Kidney glomerular epithelial cell (primary cell): Measurements from ENCODE around the gene QRFP.
A peak's percentile ranks its signal among the peaks of the same experiment; 100 is the strongest.
"Not testable (repeated sequence)": the region's sequence is repeated elsewhere in the genome, so short reads cannot be mapped to it uniquely, and the experiment has no call there.

Source experiments
- DNase-seq: peaks from one replicate; lab custom pipeline; 2025; lab: John Stamatoyannopoulos, UW

The QRFP gene

DNA sequence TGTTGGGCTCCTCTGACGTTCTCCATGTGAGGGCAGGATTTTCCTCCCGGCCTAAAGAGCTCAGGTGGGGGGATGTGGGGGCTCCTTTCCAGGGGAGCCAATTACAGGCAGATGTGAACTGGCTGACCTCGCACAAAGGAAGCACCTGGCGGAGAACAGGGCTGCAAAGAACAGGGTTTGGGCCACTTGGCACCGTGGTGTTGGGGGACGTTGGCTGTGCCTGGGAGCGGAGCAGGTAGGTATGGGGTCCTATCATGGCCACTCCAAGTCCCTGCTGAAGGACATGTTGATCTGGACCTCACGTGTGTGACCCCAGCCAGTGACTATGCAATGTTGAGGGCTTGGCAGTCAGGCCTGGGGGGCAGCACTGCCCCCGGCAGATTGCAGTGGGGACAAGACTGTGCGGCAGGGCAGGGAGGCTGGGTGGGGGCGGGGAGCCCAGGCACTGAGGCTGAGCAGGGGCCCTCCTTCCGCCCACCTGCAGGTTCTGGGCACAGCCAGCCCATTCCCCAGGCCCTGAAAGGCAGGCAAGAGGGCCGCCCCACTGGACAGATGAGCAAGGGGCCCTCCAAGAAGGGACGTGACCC, 23.0 kb upstream of the QRFP start:
- DNase-seq, result no peak

DNA sequence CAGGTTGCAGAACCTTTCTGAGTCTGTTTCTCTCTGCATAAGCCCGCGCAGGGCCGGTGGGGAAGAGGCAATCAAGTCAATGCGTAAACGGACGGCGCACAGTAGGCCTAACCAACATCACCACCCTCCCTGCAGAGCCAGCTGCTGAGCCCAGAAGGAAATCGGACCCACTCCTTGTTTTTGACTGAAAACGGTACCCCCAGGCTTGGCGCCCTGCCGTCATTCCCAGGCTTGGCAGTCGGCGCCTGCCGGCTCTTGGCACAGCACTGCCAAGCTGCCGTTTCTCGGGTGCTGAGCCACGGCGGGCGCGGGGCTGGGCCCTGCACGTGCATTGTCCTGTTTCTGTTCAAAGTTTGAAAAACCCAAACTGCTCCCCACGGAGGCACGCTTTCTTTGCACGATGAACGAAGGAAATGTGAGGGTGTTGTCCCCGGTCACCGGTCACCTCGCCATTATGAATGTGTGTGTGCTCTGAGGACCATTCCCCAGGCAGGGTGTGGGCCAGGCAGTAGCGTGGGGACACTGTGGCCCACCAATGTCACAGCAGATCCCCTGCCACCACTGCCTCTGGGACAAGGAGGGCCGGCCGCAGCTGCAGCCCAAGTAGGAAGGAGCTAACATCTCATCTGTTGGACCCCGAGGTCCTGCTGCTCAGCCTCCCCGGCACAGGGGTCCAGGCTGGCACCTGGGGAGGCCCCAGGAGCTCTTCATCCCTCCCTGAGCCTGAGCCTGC, 22.4 kb upstream of the QRFP start:
- no peak for DNase-seq

DNA sequence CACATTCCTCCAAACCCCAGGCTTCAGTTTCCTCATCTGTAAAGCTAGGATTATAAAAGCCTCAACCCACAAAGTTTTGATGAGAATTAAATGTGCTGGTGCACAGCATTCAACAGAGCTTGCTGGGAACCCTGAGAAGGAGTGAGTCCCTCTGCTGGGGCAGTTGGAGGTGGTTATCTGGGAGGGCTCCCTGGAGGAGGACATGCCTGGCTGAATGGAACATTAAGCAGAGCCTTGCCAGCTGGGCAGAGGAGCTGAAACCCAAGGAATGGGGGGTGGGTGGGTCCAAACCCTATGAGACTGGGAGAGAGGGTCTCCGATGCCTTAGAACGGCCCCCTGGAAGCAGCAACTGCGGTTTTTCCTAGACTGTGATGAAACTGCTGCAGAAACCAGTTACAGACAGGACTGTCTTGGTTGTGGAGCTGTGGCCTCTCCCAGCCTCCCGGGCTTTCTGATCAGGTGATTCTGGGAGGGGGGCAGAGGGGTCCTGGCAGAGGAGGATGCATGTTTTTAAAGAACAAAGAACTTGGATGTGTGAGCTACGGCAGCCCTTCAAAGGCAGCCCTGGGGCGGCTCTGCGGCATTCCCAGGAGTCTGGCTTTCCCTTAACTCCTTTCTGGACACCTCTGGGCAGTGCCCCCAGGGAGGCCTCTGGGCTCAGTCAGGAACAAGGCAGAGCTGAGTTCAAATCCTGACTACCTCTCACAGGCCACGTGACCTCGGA, 21.7 kb upstream of the QRFP start:
- no peak for DNase-seq

DNA sequence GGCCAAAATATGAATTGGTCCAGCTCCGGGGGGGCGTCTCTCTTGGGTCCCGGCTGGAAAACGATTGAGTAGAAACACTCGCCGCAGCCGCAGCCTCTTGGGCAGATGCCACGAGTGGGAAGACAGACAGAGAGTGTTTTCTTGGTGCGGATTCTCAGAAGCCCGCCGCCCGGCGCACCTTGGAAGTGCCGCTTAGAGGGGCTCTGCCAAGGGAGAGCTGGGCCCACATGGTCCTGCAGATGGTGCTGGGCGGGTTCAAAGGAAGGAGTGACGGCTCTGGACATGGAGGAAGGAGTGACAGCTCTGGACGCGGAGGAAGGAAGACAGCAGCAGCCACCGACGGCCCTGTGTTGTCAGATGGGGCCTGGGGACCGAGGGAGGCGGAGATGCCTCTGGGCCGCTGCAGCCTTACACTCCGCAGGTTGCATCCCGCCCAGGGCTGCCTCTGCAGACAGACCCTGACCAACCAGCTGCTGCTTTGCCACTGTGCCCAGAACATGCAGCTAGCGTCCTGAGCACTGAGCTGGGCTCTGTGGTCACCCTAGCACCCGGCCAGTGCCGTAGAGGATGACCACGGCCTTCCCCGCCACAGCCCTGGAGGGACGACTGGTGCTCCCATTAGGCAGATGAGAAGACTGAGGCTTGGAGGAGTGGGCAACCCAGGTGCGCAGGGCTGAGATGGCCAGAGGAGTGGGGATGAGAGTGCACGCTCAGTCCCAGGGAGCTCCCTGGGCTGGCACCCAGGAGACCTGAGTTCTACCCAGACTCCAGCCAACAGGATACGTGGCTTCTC, 20.8 kb upstream of the QRFP start:
- no peak for DNase-seq

DNA sequence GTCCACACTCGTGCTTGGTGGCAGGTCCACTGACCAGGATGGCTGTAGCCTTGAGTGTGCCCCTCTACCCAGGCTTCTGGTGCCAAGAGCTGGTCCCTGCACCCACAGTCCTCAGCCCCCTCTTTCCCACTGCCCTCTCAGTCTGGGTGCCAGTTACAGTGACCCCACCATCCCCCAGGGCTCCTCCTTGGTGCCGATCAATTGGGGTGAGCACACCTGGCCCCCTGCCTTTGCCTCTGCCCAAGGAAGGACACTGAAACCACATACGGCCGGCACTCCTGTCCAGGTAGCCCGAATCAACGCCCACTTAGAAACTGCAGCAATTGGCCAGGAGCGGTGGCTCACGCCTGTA, 18.5 kb upstream of the QRFP start:
- no peak for DNase-seq

DNA sequence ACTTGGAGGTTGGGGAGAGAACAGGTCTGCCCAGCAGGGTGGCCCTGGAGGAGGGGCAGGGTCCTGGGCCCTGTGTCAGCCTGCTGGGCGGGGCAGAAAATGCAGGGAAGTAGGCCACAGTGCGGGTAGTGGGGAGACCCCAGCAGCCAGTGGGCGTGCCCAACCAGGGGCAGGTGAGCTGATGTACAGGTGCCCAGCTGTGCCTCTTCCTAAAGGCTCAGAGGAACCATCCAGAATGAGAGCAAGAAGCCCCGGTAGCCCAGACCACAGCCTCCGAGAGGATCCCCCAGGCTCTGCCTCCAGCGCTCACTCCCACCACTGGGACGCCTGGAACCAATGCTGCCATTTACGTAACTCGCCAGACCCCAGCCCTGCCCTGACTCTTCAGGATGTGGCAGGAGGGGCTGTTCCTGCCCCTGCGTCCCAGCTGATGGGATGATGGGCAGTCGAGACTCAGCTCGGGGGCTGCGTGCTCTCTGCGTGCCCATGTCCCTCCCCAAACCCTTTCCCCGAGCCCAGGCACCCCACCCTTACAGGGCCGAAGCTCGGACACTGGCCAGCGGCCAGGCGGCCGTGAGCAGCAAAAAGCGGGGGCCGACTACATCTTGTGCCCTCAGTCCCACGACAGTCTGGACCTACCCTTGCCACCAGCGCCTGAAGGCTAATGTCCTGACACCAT, 17.9 kb upstream of the QRFP start:
- no peak for DNase-seq

DNA sequence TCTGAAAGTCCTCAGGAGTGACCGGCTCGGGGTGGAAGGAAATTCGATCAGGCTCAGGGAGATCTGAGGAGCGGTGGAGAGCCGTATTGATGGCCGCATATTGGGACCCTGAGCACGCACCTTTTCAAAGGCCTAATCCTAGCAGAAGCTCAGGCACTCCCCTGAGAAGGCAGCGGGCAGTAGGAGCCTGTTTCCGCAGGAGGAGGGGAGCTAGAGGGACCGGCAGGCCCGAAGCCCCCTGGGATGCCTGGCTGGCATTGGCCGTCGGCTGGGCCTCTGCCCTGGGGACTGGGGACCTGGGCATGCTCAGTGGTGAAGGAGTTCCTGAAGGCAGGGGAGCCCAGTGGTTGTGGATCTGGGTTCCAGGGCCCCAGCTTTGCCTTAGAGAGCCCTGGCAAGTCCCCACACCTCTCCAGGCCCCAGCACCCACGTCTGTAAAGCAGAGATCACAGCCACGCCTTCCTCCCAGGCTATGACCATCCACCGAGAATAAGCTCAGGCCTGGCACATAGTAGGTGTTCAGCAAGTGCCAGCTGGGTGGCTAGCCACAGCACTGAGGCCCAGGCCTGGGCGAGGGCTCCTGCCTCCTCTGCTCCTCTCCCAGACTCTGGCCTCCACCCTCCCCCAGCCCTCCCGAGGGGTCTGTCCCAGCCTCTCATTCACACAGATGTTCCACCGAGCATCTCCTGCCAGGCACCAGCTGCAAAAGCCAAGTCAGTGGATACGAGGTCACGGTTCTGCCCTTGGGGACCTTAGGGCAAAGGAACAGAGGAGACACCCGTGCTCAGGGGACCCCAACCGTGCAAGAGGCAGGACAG, 17.2 kb upstream of the QRFP start:
- no peak for DNase-seq

DNA sequence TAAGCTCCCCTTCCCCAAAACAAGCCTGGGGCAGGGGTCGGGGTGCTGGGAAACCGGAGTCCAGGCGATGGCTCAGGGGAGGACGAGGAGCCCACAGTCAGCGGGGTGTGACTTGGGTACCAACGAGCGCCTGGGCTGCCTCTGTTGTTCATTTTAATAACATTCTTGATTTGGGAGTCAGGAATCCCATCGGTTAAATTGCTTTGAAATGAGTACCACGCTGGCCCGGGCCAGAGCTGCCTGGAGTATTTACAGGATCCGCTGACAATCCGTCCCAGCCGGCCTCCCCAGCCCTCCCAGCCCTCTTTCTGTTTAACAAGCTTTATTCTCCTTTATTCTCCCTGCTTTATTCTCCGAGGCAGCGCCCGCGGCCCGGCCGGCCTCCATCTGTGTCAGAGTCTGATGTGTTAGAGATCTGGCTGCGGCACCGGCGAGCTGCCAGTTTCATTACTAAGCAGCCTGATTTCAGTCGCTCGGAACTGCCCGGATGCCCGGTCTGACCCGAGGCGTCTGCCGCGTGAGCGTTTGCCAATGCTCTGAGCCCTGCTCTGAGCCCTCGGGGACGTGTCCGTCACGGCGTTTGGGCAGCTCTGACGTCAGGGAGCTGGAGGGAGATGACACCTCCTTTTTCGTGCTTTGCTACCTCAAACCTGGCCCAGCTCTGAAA, 16.5 kb upstream of the QRFP start:
- peak; percentile 80 for DNase-seq

DNA sequence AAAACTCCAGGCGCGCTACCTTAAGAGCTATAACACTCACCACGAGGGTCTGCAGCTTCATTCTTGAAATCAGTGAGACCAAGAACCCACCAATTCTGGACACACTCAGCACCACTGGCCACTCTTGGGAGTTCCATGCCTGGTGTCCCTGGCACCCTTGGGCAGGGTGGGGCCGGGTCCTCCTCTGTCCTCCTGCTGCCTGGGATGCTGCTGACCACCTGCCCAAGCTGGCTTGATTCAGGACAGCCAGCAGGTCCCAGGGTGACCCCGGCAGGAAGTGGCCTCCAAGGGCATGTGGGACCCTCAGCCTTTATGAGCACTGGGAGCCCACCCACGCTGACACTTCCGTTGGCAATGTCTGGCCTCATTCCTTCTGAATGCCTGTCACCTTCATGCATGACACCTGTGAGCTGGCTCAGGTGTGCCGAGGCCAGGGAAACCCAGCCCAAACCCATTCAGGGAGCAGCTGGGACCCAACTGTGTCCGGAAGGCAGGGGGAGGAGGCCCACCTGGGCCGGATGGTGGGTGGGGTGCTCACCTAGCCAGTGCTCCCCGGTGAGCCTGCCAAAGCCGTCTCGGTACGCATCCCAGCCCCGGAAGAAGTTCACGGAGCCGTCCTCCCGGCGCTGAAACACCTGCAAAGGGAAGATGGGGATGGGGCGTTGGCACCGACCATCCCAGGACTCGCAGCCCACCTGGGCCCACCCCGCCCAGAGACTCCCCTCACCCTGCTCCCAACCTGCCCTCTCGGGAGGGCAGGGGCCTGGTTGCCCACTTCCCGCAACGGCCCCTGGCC, 14.8 kb upstream of the QRFP start:
- no peak for DNase-seq

DNA sequence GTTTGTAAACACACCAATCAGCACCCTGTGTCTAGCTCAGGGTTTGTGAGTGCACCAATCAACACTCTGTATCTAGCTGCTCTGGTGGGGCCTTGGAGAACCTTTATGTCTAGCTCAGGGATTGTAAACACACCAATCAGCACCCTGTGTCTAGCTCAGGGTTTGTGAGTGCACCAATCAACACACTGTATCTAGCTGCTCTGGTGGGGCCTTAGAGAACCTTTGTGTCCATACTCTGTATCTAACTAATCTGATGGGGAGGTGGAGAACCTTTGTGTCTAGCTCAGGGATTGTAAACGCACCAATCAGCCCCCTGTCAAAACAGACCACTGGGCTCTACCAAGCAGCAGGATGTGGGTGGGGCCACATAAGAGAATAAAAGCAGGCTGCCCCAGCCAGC, 14.1 kb upstream of the QRFP start:
- not testable (repeated sequence) for DNase-seq

DNA sequence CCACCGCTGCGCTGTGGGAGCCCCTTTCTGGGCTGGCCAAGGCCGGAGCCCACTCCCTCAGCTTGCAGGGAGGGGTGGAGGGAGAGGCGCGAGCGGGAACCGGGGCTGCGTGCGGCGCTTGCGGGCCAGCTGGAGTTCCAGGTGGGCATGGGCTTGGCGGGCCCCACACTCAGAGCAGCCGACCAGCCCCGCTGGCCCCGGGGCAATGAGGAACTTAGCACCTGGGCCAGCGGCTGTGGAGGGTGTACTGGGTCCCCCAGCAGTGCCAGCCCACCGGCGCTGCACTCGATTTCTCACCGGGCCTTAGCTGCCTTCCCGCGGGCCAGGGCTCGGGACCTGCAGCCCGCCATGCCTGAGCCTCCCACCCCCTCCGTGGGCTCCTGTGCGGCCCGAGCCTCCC, 13.4 kb upstream of the QRFP start:
- DNase-seq, result not testable (repeated sequence)

DNA sequence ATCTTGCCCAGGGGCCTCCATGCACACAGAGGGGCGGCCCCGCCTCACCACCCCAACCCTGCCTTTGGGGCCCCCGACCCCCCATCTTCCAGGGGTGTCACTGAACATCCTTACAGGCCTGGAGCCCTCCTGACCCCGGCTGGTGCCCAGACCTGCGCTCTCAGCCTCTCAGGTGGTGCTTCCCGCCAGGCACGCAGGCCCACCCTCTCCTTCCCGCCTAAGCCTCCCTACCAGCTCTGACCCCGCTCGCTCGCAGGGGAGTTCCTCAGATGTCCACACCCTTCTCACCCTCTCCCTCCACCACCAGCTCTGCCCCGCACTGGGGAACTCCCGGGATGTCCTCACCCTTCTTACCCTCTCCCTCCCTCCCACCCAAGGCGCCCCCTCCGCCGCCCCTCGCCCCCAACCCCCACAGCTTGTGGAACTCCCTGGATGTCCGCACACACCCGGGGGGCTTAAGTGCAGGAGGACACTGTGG, 12.3 kb upstream of the QRFP start:
- no peak for DNase-seq

DNA sequence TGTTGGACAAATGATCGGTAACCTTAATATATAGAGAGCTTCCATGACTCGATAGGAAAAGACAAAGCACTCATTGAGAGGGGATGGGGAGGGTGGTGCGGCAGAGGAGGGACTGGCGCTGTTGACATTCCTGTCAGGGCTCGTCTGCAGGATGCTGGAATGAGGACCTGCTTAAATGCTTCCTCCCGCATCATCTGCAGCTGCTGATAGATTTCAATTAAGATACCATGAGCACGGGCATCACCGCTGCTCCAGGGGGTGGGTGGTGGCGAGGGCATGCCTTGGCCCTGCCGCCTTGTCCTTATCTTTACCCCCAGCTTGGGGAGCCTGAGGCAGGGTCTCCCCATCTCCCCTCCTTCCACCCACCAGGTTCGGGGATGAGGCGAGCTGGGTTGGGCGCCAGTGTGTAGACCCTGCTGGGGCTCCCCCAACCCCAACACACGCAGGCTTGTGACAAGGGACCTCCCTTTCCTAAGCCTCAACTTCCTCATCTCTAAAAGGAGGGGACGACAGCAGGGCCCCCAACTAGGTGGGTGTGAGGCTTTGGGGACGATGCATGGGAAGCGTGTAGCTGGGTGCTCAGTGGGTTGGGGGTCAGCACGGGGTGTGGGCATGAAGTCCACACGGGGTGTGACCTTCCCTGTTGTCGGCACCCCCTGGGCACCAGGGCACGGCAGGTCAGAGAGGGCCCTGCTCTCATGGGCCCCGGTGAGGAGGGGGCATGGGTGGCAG, 11.7 kb upstream of the QRFP start:
- no peak for DNase-seq

DNA sequence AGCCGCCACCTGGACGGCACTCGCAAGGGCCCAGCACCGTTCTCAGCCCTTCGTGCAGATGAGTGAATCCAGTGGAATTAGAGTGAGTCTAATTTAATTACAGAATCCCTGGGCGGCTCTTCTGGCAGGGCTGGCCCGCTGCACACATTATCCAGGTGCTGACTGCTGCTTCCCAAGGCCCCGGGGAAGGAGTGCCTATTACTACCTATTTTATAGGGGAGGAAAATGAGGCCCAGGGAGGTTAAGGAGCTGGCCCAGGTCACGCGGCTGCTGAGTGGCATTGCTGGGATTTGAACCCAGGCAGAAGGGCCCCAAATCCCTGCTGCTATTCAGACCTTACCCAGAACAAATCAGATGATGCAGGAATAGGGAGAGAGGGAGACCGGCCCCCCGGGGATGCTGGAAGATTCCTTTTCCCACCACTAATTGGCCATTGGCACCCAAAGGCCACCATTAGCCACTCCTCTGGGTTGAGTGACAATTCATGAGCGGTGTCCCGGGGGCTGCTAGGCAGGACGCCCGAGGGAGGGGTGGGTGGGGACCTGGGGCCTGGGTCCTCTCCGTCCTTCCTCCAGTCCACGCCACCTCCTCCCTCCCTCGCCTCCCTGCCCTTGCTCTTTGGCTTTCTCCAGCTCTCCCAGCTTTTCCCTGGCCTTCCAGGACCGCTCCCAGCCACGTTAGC, 10.3 kb upstream of the QRFP start:
- no peak for DNase-seq

DNA sequence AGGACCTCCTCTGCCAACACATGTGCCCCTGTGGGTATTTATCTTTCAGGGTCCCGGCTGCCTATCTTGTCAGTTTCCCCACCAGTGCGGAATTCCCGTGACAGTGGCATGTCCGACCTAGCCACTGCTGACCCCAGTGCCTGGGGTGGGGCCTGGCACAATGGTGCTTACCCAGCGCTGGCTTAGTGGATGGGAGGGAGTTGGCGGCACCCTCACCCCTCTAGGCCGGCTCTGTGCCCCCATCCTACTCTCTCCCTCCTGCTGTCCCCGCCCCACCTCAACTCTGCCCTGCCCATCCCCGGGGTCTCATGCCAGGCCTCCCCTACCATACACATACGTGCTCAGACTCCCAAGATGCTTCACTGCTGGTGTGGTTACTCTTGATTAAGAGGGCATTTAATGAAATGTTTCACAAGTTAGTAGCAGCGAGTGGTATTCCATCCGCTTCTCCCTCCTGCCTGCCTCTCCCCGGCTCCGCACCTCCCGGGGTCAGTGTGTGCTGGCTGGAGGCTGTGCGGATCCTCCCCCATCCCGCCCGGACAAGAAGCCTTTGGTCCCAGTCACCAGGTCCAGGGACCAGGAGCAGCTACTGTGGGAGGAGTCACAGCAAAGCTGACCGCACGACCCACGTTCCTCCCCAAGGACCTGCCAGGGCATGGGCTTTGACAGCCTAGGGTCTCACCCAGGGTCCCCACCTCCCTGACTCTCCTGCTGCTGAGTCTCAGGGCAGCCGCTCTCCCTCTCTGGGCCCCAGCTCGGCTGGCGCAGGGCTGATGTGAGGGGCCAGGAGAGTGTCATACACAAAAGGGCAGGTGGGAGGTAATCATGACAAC, 9.5 kb upstream of the QRFP start:
- DNase-seq, result no peak

DNA sequence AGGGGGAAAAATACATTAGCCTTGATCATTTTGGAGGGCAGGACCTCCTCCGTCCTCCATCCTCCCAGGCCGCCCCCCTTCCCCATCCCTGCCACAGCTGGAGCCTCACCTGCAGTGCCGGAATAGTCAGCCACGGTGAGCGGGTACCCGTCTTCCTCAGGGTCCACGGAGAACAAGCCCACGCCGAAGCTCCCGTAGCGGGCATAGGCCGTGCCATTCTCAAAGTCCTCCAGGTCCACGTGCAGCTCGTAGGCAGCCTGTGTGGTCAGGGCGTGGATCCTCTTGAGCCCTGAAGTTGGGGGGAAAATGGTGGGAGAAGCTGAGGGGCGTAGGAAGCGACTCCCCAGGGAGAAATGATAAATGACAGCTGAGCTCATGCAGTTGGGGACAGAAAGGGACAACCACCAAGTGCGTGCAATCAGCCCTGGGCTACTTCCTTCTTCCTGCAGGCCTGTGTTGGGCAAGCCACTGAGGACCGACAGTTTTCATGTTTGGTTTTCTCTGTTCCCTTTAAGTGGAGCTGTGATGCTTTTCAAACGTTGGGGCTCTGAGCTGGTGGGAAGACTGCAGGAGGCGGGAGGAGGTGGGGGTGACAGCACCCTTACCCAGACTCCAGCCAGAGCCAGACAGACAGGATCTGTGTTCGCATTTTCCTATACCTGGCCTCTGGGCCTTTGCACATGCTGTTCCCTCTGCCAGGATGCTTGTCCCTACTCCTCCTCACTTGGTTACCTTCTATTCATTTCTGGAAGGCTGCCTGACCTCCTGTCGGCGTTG, 8.7 kb upstream of the QRFP start:
- DNase-seq, result no peak
